WERI-Rb-1 (cell line): ENCODE data around the gene APCDD1.
"Not testable (repeated sequence)": the region's sequence is repeated elsewhere in the genome, so short reads cannot be mapped to it uniquely, and the experiment has no call there.

ENCODE experiments used
- DNase-seq: peaks from one replicate; pipeline ENCODE4 v3.0.0-alpha.2; 2020
- H3K27ac ChIP-seq: fragments of 250-450 bp; sonication (Bioruptor Pico); 2 replicates; pipeline ENCODE4 v1.5.1; 2020; ENCODE audit warnings: mild to moderate bottlenecking, moderate library complexity
- H3K27me3 ChIP-seq: fragments of 250-450 bp; sonication (Bioruptor Pico); 2 replicates; pipeline ENCODE4 v1.5.1; 2021; ENCODE audit warnings: mild to moderate bottlenecking, low read depth, moderate library complexity; ENCODE audit not compliant: insufficient read depth, severe bottlenecking
- H3K36me3 ChIP-seq: fragments of 250-450 bp; sonication (Bioruptor Pico); 2 replicates; pipeline ENCODE4 v1.5.1; 2020; ENCODE audit warnings: mild to moderate bottlenecking, moderate library complexity
- H3K4me3 ChIP-seq: 2 replicates; pipeline ENCODE4 v1.5.1; 2011; ENCODE audit warnings: low read depth, mild to moderate bottlenecking, control low read depth, low read length
- H3K9me3 ChIP-seq: fragments of 250-450 bp; sonication (Bioruptor Pico); 2 replicates; pipeline ENCODE4 v1.5.1; 2021; ENCODE audit warnings: mild to moderate bottlenecking, moderate library complexity; ENCODE audit not compliant: severe bottlenecking
- CTCF ChIP-seq: IDR thresholded peaks from 2 replicates; pipeline ENCODE4 v1.5.1; 2011; ENCODE audit warnings: low read depth, mild to moderate bottlenecking, control low read depth, inconsistent platforms, low read length

APCDD1 gene

DNA sequence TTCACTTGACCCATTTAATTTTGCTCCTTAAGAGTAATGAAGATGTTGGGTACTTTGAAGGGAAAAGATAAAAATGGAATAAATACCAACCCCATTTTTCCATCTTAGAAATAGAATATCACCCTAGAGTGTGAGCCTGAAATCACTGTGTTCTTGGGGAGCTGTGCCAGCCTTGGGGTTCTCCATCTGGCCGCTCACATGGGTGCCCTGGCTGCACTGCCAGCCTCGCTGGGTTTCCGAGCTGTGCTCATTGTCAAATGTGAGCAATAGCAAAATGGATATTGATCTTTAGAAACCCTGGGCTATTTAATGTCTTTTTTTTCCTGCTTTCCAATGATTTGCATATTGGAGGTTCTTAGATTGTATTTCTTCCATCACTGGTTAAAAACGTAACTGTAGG lies 9.3 kb downstream of the APCDD1 start:
- no peaks in the 10 kb centered on the region for H3K36me3 ChIP-seq
- no peaks in the 10 kb centered on the region for H3K9me3 ChIP-seq
- H3K27me3 ChIP-seq: no peaks in the 10 kb centered on the region
- no peak for DNase-seq
- TF ChIP-seq CTCF: no peak
- no peak overlapping the region for H3K27ac ChIP-seq
- no peak overlapping the region for H3K4me3 ChIP-seq

DNA sequence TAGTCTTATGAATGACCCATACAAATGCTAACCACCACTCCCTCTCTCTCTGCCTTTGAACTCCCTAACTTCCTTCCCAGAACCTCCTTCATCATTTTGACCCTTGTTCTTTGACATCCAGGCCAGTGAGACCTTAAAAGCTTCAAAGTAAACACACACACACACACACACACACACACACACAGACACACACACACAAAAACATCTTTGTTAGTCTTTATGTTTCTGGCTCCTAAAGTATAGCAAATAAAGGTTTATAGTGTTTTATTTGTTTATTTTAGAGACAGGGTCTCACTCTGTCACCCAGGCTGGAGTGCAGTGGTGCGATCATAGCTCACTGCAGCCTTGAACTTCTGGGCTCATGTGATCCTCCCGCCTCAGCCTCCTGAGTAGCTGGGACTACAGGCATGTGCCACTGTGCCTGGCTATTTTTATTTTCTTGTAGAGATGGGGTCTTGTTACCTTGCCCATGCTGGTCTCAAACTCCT lies 9.8 kb downstream of the APCDD1 start:
- H3K27me3 ChIP-seq, H3K9me3 ChIP-seq, H3K4me3 ChIP-seq, H3K27ac ChIP-seq, H3K36me3 ChIP-seq, DNase-seq: not testable (repeated sequence)

DNA sequence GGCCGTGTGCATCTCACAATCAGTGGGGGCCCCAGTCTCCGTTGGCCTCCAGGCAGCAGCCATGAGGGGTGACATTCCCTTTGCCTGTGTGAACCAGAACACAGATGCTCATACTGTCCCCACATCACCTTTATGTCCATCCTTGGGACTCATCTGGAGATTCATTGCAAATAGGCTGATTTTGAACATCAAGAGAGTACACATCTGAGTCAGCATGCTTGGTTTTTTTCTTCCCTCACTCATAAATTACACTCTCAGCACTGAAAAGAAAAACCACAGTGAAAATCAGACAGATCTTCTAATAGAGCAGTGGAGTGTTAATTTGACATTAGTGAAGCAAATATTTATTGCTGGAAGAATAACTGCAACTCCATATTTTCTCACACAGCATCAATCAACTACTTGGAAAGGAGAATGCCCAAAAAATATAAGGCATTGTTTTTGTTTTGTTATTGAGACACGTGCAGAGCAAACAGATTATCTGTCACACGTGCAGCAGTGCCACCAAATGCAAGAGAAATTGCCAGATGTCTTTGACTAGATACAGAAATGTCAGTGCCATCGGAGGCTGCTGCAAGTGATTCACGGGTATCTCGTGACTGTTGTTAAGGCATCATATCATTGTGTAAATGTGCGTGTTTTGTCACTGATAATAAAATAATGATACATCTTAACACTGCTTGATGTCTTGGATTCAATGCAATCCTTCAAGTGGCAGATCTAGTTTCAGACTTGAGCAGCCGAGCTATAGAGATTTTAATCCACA lies 10.9 kb downstream of the APCDD1 start:
- Histone ChIP-seq H3K36me3 (no peaks in the 10 kb centered on the region), H3K27ac (no peak overlapping the region), H3K9me3 (no peaks in the 10 kb centered on the region), H3K4me3 (no peak overlapping the region), H3K27me3 (no peaks in the 10 kb centered on the region)
- no peak for DNase-seq
- no peak for TF ChIP-seq CTCF

GRCh38 chr18:10470429-10470828 lies 16.0 kb downstream of the APCDD1 start:
- no peaks in the 10 kb centered on the region for H3K9me3 ChIP-seq
- TF ChIP-seq CTCF: no peak
- DNase-seq: no peak
- no peaks in the 10 kb centered on the region for H3K27me3 ChIP-seq
- H3K4me3 ChIP-seq: no peak overlapping the region
- H3K27ac ChIP-seq: no peak overlapping the region
- peaks cover 5% of the 10 kb centered on the region; the same call in 1 of the 2 replicates for H3K36me3 ChIP-seq

DNA sequence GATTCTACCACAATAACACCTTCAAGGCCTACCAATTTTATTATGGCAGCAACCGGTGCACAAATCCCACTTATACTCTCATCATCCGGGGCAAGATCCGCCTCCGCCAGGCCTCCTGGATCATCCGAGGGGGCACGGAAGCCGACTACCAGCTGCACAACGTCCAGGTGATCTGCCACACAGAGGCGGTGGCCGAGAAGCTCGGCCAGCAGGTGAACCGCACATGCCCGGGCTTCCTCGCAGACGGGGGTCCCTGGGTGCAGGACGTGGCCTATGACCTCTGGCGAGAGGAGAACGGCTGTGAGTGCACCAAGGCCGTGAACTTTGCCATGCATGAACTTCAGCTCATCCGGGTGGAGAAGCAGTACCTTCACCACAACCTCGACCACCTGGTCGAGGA lies 17.1 kb downstream of the APCDD1 start:
- no peak overlapping the region for H3K4me3 ChIP-seq
- DNase-seq: no peak
- no peaks in the 10 kb centered on the region for H3K9me3 ChIP-seq
- H3K36me3 ChIP-seq: peaks cover 5% of the 10 kb centered on the region; the same call in 1 of the 2 replicates
- TF ChIP-seq CTCF: no peak
- no peak overlapping the region for H3K27ac ChIP-seq
- H3K27me3 ChIP-seq: no peaks in the 10 kb centered on the region

DNA sequence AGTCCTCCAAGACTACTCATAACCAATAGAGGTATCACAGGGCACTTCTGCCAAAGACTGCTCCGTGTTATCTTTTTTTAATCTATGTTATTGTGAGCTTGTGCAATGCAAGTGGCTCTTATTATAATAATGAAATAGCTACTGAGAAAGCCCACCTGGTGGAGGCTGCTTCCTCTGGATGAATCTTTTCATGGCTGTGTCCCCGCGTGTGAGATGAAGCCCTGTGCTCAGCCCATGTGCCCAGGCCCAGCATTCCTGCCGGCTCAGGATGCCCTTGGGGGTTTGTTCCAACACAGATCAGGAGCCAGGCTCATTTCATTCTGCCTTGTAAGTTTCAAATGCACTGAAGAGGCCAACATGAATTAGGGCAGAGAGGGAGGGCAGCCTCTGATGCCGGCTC lies 18.7 kb downstream of the APCDD1 start:
- Histone ChIP-seq H3K27ac (no peak overlapping the region), H3K27me3 (no peaks in the 10 kb centered on the region), H3K9me3 (no peaks in the 10 kb centered on the region), H3K4me3 (no peak overlapping the region), H3K36me3 (peaks cover 5% of the 10 kb centered on the region; the same call in 1 of the 2 replicates)
- DNase-seq: no peak
- no peak for TF ChIP-seq CTCF
